ENCODE results near the gene DMAC2. TPM values are rescaled to one million over a fixed set of nuclear protein-coding genes. Genes with fewer than 3 reads are reported as not detected.

Gene DMAC2
- total and polyA plus RNA-seq, 2 of the 13 experiments (the other 11 are each of a cell fraction or from before 2014, with no cell fraction given), result 39.0 to 66.0 TPM

DNA sequence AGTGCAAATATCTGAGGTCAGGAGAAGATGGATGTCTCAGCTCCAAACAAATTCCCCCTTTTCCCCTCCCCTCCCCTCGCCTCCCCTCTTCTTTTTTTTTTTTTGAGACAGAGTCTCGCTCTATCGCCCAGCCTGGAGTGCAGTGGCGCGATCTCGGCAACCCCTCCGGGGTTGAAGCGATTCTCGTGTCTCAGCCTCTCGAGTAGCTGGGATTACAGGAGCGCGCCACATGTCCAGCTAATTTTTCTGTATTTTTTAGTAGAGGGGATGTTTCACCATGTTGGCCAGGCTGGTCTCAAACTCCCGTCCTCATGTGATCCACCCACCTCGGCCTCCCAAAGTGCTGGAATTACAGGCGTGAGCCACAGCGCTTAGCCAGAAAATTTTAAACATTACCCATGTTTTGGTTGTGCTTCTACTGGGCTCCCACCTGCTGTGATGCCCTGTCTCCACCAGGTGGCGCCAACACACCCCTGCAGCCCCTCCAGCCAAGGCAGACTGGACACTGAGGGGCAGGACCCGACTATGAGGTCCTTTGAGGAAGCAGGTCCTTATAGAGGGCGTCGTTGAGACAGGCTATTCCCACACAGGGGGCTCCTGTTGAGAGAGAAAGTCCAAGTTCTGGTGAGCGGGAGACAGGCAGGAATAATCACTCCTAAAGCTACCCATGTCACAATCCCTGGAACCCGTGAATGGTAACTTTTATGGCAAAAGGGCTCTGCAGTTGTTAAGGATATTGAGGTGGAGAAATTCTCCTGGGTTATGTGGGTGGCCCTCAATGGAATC is 9.6 kb upstream of the DMAC2 start:
- ChIA-PET POLR2A (interaction anchor here (1.2 to 2.1 kb wide), 2 partner anchors 10 to 114 kb away, joined by 4 to 10 read pairs; partner anchors contain the start of gene DMAC2), CTCF (ENCODE audit: low intra/inter-chr PET ratio, low total read pairs) (interaction anchor here (1.3 to 2.9 kb wide), 5 partner anchors 88 to 121 kb away, joined by 4 to 37 read pairs (median 12); no protein-coding TSS in a partner anchor)
- Histone ChIP-seq H3K79me2 (ENCODE audit: insufficient read depth, low read length) (no peaks in the 10 kb centered on the region), H2AFZ (ENCODE audit: low read length) (no peak overlapping the region), H3K4me2 (ENCODE audit: low read depth, low read length) (peak overlapping the region; percentile 58), H3K36me3 (replicated peaks in 1 of 2; ENCODE audit: control insufficient read depth in 1 of 2, insufficient read depth in 2 of 2, low read length in 2 of 2) (no peaks in the 10 kb centered on the region), H3K27ac (ENCODE audit: extremely low read length, insufficient read depth, low read length) (no peak overlapping the region), H3K4me1 (ENCODE audit: insufficient read depth, low read length) (0 out of 2 replicates have a peak, but pooled peaks cover 4% of the 10 kb centered on the region), H3K4me3 (replicated peaks in 1 of 3; ENCODE audit: insufficient read depth in 1 of 3, low read depth in 2 of 3, low read length in 3 of 3) (no peak overlapping the region), H4K20me1 (ENCODE audit: insufficient read depth, low read length) (no peaks in the 10 kb centered on the region), H3K27me3 (ENCODE audit: control insufficient read depth in 1 of 2, insufficient read depth in 2 of 2, low read length in 2 of 2) (peaks cover 0 to 4% of the 10 kb centered on the region in 2 experiments; a peak in 1 of 5 replicates), H3K9me3 (ENCODE audit: low read length) (no peaks in the 10 kb centered on the region), H3K9ac (ENCODE audit: insufficient read depth, low read depth, low read length) (no peak overlapping the region)
- 19% methylated on average over 21 of the region's 22 CpGs for WGBS (ENCODE audit: low lambda C conversion rate)
- no TSS peak for BruUV-seq (replicated peaks)
- FAIRE-seq, result peak; percentile 55
- peak; percentile 59 for DNase-seq (ENCODE audit: low spot score)
- intact Hi-C loops (cut with micrococcal nuclease; ENCODE audit: unreplicated experiment), result loop anchor here (1.0 kb wide), 3 partner anchors 42 to 121 kb away; no protein-coding TSS in a partner anchor
- in situ Hi-C loops (cut with HindIII; ENCODE audit: extremely low pct_ligation_motif_present, low pct_unique_long_range_greater_than_20kb), result no loop called here
- peak; percentile 95 for ATAC-seq
- TF ChIP-seq ZNF33B (CRISPR knock-in tag; IDR thresholded peaks at IDR 0.05) (no peak), SALL1 (CRISPR knock-in tag; IDR thresholded peaks at IDR 0.05) (peak; percentile 37; the same call in 1 of the 2 replicates), FOXO1 (CRISPR knock-in tag; IDR thresholded peaks at IDR 0.05) (0 out of 2 replicates have a peak, but pooled peaks have one; percentile 33), SMC3 (IDR thresholded peaks at IDR 0.05; ENCODE audit: low read length) (peak; percentile 89), ZNF335 (CRISPR knock-in tag; IDR thresholded peaks at IDR 0.05) (0 out of 2 replicates have a peak, but pooled peaks have one; percentile 48), TAF15 (IDR thresholded peaks at IDR 0.05; ENCODE audit: low read depth, low read length, poor library complexity, severe bottlenecking) (no peak), GATAD2A (CRISPR knock-in tag; IDR thresholded peaks at IDR 0.05) (0 out of 2 replicates have a peak, but pooled peaks have one; percentile 40), ZBTB7B (CRISPR knock-in tag; IDR thresholded peaks at IDR 0.05) (peak; percentile 62; the same call in 1 of the 2 replicates), FOXK1 (CRISPR knock-in tag; IDR thresholded peaks at IDR 0.05; ENCODE audit: borderline replicate concordance, low read depth) (peak; percentile 76; the same call in 1 of the 2 replicates), ZNF350 (CRISPR knock-in tag; IDR thresholded peaks at IDR 0.05; ENCODE audit: borderline replicate concordance, low read depth) (peak; percentile 38; the same call in 1 of the 2 replicates), FOXA3 (CRISPR knock-in tag; IDR thresholded peaks at IDR 0.05) (0 out of 2 replicates have a peak, but pooled peaks have one; percentile 24), REPIN1 (CRISPR knock-in tag; IDR thresholded peaks at IDR 0.05; ENCODE audit: borderline replicate concordance, low read depth) (0 out of 2 replicates have a peak, but pooled peaks have one; percentile 40), MAZ (IDR thresholded peaks at IDR 0.05; ENCODE audit: borderline replicate concordance, low read depth, low read length) (no peak), MAZ (CRISPR knock-in tag; IDR thresholded peaks at IDR 0.05; ENCODE audit: low read depth) (0 out of 2 replicates have a peak, but pooled peaks have one; percentile 41), ZNF331 (CRISPR knock-in tag; IDR thresholded peaks at IDR 0.05) (peak; percentile 54; the same call in 1 of the 2 replicates), MIER3 (CRISPR knock-in tag; IDR thresholded peaks at IDR 0.05; ENCODE audit: borderline replicate concordance) (peak; percentile 52; the same call in 1 of the 2 replicates), ZBTB33 (CRISPR knock-in tag; IDR thresholded peaks at IDR 0.05) (0 out of 2 replicates have a peak, but pooled peaks have one; percentile 36)
- TF ChIP-seq, protein P1, sequence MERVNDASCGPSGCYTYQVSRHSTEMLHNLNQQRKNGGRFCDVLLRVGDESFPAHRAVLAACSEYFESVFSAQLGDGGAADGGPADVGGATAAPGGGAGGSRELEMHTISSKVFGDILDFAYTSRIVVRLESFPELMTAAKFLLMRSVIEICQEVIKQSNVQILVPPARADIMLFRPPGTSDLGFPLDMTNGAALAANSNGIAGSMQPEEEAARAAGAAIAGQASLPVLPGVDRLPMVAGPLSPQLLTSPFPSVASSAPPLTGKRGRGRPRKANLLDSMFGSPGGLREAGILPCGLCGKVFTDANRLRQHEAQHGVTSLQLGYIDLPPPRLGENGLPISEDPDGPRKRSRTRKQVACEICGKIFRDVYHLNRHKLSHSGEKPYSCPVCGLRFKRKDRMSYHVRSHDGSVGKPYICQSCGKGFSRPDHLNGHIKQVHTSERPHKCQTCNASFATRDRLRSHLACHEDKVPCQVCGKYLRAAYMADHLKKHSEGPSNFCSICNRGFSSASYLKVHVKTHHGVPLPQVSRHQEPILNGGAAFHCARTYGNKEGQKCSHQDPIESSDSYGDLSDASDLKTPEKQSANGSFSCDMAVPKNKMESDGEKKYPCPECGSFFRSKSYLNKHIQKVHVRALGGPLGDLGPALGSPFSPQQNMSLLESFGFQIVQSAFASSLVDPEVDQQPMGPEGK (CRISPR knock-in tag; IDR thresholded peaks at IDR 0.05), result 0 out of 2 replicates have a peak, but pooled peaks have one; percentile 28

Measured in HepG2 (cell line).